GM18508 (cell line): ENCODE results near the gene FGFR1OP2.
"Not testable (repeated sequence)": the region's sequence is repeated elsewhere in the genome, so short reads cannot be mapped to it uniquely, and the experiment has no call there.

ENCODE experiments used
- ATAC-seq: cut with Tn5 transposase; IDR thresholded peaks from one replicate; pipeline ENCODE4 v1.9.1; 2021; ENCODE audit warnings: moderate number of reproducible peaks; ENCODE audit not compliant: insufficient read depth, unreplicated experiment

FGFR1OP2 gene

DNA sequence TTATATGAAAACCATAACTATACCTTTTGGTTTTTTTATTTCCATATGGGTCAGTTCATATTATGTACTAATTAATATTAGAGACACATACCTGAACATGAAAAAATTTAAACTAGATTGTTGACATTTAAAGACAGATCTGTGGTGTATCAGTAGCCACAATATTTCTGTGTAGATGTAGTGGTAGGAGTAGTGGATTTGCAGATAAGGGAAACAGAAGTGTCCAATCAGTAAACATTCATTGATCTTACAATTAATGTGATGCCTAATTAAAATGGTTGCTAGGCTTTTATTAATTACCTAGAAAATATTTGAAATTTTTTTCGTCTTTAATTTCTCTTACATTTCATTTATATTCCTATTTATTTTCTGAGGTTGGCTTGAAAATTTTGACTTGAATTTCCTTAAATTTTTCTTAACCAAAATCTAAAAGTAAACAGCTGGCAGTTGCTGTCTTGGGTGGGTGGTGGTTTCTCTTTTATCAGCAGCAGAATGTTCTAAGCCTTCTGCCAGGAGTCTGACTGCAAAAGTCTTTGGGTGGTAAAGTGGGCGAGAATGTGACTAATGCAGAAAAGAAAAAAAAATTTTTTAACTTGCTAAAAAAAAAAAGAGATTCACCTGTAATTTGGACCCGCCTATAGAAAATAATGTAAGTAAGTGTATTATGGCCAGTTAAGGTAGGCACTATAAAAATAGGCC lies 2.4 kb downstream of the FGFR1OP2 start:
- no peak for ATAC-seq

DNA sequence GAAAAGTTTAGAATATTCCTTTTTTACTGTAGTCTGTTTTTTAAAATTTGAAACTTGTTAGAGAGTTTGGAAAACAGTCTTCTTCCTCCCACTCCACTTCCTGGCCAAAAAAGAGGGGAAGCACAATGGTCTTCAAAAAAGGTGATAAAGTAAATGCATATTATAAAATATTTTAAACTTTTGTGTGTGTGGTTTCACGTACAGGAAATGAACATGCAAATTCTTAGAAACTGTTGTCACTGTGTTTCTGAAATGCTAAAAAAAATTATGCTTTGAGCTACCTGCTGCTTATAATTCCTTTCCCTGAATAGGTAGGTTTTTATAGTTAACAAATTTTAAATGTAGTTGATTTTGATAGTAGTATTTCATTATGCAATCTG lies 2.9 kb downstream of the FGFR1OP2 start:
- ATAC-seq: no peak

DNA sequence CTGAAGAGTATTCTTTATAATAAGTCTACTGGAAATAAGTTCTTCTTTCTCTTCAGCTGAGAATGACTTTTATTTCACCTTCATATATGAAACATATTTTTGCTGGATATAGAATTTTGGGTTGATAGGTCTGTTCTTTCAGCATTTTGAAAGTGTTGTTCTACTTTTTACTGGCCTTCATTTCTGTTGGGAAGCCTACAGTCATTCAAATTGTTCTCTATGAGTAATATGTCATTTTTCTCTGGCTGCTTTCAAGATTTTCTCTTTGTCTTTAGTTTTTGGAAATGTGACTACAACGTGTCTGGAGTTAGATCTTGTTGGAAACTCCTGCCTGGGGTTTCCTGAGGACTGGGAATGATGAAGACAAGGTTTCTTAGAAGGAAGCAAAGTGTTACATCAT lies 10.0 kb downstream of the FGFR1OP2 start:
- ATAC-seq: no peak

DNA sequence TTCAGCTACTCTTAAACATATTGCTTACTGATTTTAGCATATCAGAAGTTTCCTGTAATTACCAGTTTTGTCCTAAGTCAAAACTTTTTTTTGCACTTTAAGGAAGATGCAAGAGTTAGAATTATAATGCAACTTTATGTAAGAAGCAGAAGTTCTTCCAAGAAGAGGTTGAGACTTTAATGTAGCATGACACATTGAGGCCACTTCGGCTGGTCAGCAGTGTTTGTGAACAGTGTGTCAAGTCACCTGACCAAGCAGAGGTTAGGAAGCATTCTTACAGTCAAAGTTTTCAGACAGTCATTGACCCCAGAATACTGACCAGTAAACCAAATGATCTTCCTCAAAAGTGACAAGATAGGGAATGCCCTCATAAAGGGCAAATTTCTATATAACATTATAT lies 15.2 kb downstream of the FGFR1OP2 start:
- ATAC-seq: no peak

DNA sequence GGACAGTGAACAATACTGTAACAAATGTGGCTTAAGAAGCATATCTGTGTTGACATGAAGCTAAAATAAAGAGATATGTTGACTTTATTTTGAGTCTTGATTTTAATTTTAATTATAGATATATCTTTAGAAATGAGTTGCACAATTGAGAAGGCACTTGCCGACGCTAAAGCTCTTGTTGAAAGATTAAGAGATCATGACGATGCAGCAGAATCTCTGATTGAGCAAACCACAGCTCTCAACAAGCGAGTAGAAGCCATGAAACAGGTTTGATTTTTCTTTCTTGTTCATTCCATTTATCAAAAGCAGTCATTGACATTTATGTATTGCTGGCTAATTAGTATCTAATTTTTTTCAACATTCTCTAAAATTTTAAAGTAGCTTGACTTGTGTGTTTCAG lies 15.8 kb downstream of the FGFR1OP2 start:
- no peak for ATAC-seq

GRCh38 chr12:26961391-26961790 lies 23.1 kb downstream of the FGFR1OP2 start:
- not testable (repeated sequence) for ATAC-seq

- no peak for ATAC-seq
Observed at GRCh38 chr12:26961803-26962202, 23.5 kb downstream of the FGFR1OP2 start.

- ATAC-seq: no peak
Observed at GRCh38 chr12:26963413-26963812, 25.1 kb downstream of the FGFR1OP2 start.

DNA sequence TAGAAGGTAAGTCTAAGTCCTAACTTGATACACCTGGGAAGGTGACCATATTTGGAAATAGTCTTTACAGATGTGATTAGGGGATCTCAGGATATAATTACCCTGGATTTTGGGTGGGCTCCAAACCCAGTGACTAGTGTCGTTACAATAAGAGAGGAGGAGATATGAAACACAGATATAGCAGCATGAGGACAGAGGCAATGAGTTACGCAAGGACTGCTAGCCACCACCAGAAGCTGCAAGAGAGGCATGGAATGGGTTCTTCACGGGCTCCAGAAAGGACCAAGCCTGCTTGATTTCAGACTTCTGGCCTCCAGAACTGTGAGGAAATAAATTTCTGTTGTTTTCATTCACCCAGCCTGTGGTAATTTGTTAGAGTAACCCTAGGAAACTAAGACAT lies 28.6 kb downstream of the FGFR1OP2 start:
- ATAC-seq: no peak

DNA sequence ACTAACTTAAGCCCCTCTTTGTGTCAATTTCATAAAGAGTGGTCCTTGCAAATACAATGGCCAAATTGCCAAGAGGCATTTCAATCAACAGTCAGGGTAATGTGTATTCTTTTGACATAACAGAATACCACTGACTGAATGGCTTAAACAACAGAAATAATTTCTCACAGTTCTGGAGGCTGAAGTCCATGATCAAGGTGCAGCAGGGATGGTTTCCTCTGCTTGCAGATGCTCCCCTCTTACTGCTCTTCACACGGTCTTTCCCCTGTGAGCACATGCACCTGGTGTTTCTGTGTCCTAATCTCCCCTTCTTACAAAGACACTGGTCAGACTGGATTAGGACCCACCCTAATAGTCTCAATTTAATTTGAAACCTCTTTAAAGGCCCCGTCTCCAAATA lies 31.9 kb downstream of the FGFR1OP2 start:
- no peak for ATAC-seq

DNA sequence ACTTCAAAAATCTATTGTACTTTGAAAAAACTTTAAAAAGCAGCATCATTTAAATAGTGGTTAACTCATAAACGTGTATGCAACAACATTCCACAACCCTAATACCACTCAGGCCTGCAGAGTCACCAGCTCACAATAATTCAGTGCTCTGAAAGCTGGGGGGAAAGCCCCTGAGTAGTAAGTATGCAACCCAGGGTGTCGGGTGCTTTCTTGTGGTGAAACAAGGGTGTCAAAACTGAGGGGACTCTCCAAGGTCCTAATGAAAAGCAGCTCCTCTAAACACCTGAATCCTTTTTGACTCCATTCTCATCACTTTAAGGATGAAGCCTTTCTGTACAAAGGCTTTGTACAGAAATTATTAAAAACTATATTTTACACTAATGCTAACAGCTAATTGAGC lies 33.7 kb downstream of the FGFR1OP2 start:
- peak; percentile 90 for ATAC-seq

DNA sequence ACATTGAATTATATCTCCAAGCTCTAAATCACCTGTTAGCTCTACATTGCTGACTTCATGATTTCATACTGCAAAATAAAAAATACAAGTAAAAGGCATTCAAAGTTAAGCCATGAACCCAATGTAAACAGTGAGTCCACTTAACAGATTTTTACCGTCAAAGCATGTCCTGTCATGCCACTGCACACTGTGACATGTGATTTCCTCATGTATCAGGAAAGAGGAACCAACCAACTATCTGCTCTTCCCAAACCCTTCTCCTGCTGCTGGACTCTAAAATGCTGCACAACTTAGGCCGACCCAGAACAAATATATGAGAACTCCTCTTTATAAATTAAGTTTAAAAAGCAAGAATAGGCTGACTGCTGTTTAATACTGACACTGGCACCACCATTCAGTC lies 38.4 kb downstream of the FGFR1OP2 start:
- no peak for ATAC-seq

DNA sequence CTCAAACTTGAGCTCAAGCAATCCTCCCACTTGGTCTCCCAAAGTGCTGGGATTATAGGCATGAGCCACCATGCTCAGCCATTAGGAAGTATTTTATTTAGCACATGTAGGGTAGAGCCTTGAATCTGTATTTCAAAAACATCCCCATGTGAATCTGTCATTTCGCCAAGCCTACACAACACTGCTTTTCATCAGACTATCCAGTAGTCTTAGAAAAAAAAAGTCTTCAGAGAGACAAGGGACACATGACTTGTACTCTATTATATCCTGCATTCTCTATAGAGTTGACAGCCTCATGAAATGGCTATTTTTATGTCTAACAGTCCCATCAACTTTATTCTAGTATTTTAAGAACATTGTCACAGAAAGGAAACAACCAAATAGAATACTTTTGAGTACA lies 40.5 kb downstream of the FGFR1OP2 start:
- ATAC-seq: no peak

GRCh38 chr12:26979733-26980132 lies 41.5 kb downstream of the FGFR1OP2 start:
- no peak for ATAC-seq

- no peak for ATAC-seq
Observed at GRCh38 chr12:26982866-26983265, 44.6 kb downstream of the FGFR1OP2 start.

DNA sequence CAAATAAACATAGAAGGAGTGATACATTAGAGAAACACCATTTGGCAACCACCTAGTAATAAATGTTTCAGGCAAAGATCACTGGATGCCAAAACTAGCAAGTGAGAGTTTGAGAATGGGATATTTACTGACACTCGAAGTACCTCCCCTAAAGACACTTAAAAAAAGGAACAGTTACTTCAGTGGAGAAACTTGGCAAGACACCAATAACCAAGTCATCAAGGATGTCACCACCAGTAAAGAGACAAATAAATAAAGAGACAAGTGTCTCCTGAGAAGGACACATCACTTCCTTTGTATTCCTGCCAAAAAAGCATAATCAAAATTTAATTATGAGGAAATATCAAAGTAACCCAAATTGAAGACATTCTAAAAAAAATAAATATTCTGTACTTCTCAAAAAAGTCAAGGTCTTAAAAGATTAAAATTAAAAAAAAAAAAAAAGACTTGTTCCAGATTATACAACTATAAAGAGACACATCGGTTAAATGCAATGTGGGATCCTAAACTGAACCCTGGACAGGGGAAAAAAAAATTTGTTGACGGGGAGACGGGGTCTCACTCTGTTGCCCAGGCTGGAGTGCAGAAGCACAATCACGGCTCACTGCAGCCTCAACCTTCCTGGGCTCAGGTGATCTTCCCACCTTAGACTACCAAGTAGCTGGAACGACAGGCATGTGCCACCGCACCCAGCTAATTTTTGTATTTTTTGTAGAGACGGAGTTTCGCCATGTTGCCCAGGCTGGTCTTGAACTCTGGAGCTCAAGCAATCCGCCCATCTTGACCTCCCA lies 49.6 kb downstream of the FGFR1OP2 start:
- ATAC-seq: no peak

DNA sequence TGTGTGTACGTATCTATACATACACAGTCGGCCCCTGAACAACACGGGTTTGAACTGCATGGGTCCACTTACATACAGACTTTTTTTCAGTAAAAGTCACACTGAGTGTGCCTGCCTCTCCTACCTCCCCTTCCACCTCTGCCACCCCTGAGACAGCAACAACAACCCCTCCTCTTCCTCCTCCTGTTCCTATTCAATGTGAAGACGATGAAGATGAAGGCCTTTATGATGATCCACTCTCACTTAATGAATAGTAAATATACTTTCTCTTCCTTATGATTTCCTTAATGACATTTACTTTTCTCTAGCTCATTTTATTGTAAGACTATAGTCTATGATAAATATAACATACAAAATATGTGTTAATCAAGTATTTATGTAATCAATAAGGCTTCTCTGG lies 50.4 kb downstream of the FGFR1OP2 start:
- ATAC-seq: no peak

DNA sequence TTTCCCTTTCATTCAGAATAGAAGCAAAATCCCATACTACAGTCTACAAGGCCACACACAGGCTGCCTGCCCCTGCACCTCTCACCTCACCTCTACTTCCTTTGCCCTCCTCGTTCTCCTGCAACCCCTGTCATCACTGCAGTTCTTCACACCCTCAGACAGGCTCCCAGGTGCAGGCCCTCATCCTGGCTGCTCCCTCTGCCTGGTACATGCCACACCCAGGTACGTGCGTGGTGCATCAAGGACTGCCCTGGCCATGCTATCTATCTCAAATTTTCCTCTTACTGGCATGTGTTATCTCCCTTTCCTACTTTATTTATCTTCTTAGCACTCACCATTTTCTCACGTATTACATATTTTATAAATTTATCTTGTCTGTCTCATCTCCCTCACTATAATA lies 51.6 kb downstream of the FGFR1OP2 start:
- no peak for ATAC-seq

DNA sequence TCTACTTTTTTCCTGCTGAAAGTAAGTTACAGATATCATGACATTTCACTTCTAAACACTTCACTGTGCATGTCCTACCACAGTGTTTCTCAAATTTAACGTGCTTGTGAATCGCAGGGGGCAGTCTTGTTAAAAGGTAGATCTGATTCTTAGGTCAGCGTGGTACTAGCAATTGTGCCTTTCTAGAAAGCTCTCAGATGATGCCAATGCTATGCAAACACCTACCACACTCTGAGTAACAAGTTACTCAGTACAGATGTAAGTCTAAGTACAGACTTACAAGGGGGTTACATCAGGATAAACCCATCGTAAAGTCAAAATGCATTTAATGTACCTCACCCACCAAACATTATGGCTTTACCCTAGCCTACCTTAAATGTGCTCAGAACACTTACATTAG lies 53.6 kb downstream of the FGFR1OP2 start:
- ATAC-seq: no peak

DNA sequence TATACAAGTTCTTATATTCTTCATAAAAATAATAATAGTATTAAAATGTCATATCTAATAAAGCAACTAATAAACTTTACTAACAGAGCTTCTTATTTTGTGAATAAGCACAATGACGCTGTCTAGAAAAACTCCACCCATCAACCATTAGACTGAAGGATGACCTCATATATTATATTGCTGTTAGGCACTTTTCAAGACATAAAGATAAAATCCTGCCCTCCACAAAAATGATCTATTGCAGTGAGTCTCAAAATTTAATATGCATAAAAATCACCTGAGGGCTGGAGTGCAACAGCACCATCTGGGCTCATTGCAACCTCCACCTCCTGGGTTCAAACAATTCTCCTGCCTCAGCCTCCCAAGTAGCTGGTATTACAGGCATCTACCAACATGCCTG lies 55.8 kb downstream of the FGFR1OP2 start:
- ATAC-seq: no peak

GRCh38 chr12:26995706-26996105 lies 57.4 kb downstream of the FGFR1OP2 start:
- no peak for ATAC-seq

GRCh38 chr12:26997003-26997402 lies 58.7 kb downstream of the FGFR1OP2 start:
- no peak for ATAC-seq
